Endothelial cell of umbilical vein (primary cell): ENCODE measurements around the gene CLCA4. TPM values are rescaled to one million over a fixed set of nuclear protein-coding genes. Genes with fewer than 3 reads are reported as not detected.
"Not testable (repeated sequence)": the region's sequence is repeated elsewhere in the genome, so short reads cannot be mapped to it uniquely, and the experiment has no call there.

Experiments
- BruUV-seq: library from RNA; stranded (reverse); fragments of 400-500 nt; replicated peaks from 2 replicates; lab custom pipeline; 2021; lab: Mats Ljungman, UMichigan
- CTCF ChIA-PET: fragments of 300-600, 350-600 bp; sonication (Branson Sonifier 250); formaldehyde crosslinking; loops from one replicate; lab custom pipeline; 2021; ENCODE audit warnings: antibody characterized with exemption, inconsistent platforms; lab: Charles Lee
- POLR2A ChIA-PET: fragments of 300-600, 350-600 bp; sonication (Branson Sonifier 250); formaldehyde crosslinking; loops from one replicate; lab custom pipeline; 2021; ENCODE audit warnings: antibody characterized with exemption, inconsistent platforms; lab: Charles Lee
- DNase-seq: peaks from one replicate; pipeline ENCODE4 v3.0.0-alpha.2; 2011; ENCODE audit warnings: low read depth, low spot score
- FAIRE-seq: peaks from 2 replicates; lab custom pipeline; 2011; peaks lifted over from hg19 to GRCh38; lab: Jason Lieb, UNC
- H2AFZ ChIP-seq: 2 replicates; pipeline ENCODE4 v1.6.0; 2012; ENCODE audit warnings: low read depth, low read length, control low read depth, inconsistent platforms
- H3K27ac ChIP-seq: 2 replicates; pipeline ENCODE4 v1.5.1; 2011; ENCODE audit warnings: low read depth, mild to moderate bottlenecking, control low read depth, low read length, moderate library complexity; ENCODE audit not compliant: insufficient read depth
- H3K27me3 ChIP-seq, 2 experiments: 2 replicates each; pipeline versions ENCODE4 v1.6.0 to v1.6.1; 2011; ENCODE audit warnings: low read length in 2 of 2, mixed read lengths in 1 of 2; ENCODE audit not compliant: control insufficient read depth in 2 of 2, insufficient read depth in 2 of 2
- H3K36me3 ChIP-seq, 2 experiments: 2 replicates in 1 of 2; 3 replicates in 1 of 2; pipeline ENCODE4 v1.5.1; 2011; ENCODE audit warnings: low read length in 2 of 2, mild to moderate bottlenecking in 1 of 2, moderate library complexity in 1 of 2; ENCODE audit not compliant: control insufficient read depth in 2 of 2, insufficient read depth in 2 of 2; ENCODE audit errors: extremely low read depth in 1 of 2
- H3K4me1 ChIP-seq: 3 replicates; pipeline ENCODE4 v1.5.1; 2011; ENCODE audit warnings: mild to moderate bottlenecking, low read length; ENCODE audit not compliant: control insufficient read depth, insufficient read depth; ENCODE audit errors: extremely low read depth
- H3K4me2 ChIP-seq: 2 replicates; pipeline ENCODE4 v1.6.1; 2011; ENCODE audit warnings: low read length, control low read depth, mixed read lengths; ENCODE audit not compliant: insufficient read depth
- H3K4me3 ChIP-seq, 3 experiments: fragments of 200-600 bp in 1 of 3; sonication (generic), shearing (Covaris generic) in 1 of 3; replicated peaks in 1 of 3; 2 replicates each; pipeline ENCODE4 v1.5.1; 2011 to 2016; ENCODE audit warnings: control low read depth in 3 of 3, low read length in 3 of 3, mild to moderate bottlenecking in 2 of 3, inconsistent platforms in 1 of 3, low read depth in 1 of 3, moderate library complexity in 1 of 3; ENCODE audit not compliant: insufficient read depth in 1 of 3
- H3K79me2 ChIP-seq: 2 replicates; pipeline ENCODE4 v1.6.0; 2012; ENCODE audit warnings: low read length, inconsistent platforms; ENCODE audit not compliant: control insufficient read depth, insufficient read depth
- H3K9ac ChIP-seq: replicated peaks from 2 replicates; pipeline ENCODE3; 2011; ENCODE audit warnings: low read length, control low read depth; ENCODE audit not compliant: insufficient read depth; ENCODE audit errors: extremely low read depth
- H3K9me1 ChIP-seq: replicated peaks from 3 replicates; pipeline ENCODE4 v1.6.0; 2011; ENCODE audit warnings: mild to moderate bottlenecking, low read length; ENCODE audit not compliant: control insufficient read depth, insufficient read depth; ENCODE audit errors: extremely low read depth
- H3K9me3 ChIP-seq: replicated peaks from 2 replicates; pipeline ENCODE4 v1.5.1; 2012; ENCODE audit warnings: low read length, inconsistent platforms; ENCODE audit not compliant: control insufficient read depth, insufficient read depth
- H4K20me1 ChIP-seq: replicated peaks from 2 replicates; pipeline ENCODE3; 2011; ENCODE audit warnings: mild to moderate bottlenecking, low read length; ENCODE audit not compliant: control insufficient read depth, insufficient read depth; ENCODE audit errors: extremely low read depth
- CTCF ChIP-seq, 2 donors: IDR thresholded peaks; 1 replicate in 1 of 2; 2 replicates in 1 of 2; pipeline ENCODE4 v1.5.1; 2011; ENCODE audit warnings: low read length in 2 of 2, mild to moderate bottlenecking in 2 of 2, moderate library complexity in 2 of 2, control low read depth in 1 of 2, inconsistent platforms in 1 of 2, low read depth in 1 of 2; ENCODE audit not compliant: insufficient read depth in 1 of 2; ENCODE audit errors: extremely low read depth in 1 of 2
- GATA2 ChIP-seq: IDR thresholded peaks from 2 replicates; pipeline ENCODE4 v1.7.0; 2011; ENCODE audit warnings: low read depth, mild to moderate bottlenecking, moderate library complexity, mixed read lengths, low read length; ENCODE audit not compliant: insufficient read length, insufficient read depth
- MYC ChIP-seq: IDR thresholded peaks from one replicate; pipeline ENCODE4 v1.6.1; 2011; ENCODE audit warnings: mild to moderate bottlenecking, low read depth, low read length
- POLR2A ChIP-seq: IDR thresholded peaks from 2 replicates; pipeline ENCODE4 v1.6.1; 2012; ENCODE audit warnings: low read depth, mild to moderate bottlenecking, control low read depth, low read length
- dilution Hi-C: fragments of 300-500 bp; cut with MboI; formaldehyde crosslinking; loops from one replicate; pipeline ENCODE4 v1.15.0; 2019; ENCODE audit warnings: low sequenced_read_pairs; ENCODE audit not compliant: extremely low pct_ligation_motif_present
- intact Hi-C: fragments of 100-400 bp; cut with micrococcal nuclease; formaldehyde crosslinking; loops from one replicate; pipeline ENCODE4 v1.10.0; 2022
- polyA plus RNA-seq, 4 experiments: library from polyadenylated mRNA; depleted of rRNA in 3 of 4; stranded (reverse) in 3 of 4; unstranded in 1 of 4; fragments of >200 nt; gene quantifications; 2 replicates each; pipeline versions ENCODE4 v1.2.1 to v1.2.3, GENCODE V29; 2011 to 2012; ENCODE audit warnings: missing spikeins in 1 of 4
- total RNA-seq: library from RNA; stranded (reverse); gene quantifications from 2 replicates; pipeline ENCODE4 v1.2.3, GENCODE V29; 2021

CLCA4 gene
- total and polyA plus RNA-seq, 2 donors (not counting 3 experiments of a cell fraction or from before 2014, with no cell fraction given): not detected

GRCh38 chr1:86596224-86596623 is 49.3 kb downstream of the CLCA4 start:
- H3K9ac ChIP-seq: no peak overlapping the region
- no peaks in the 10 kb centered on the region for H3K79me2 ChIP-seq
- H3K27me3 ChIP-seq: peaks cover 0 to 6% of the 10 kb centered on the region in 2 experiments
- no peaks in the 10 kb centered on the region for H3K36me3 ChIP-seq
- no peaks in the 10 kb centered on the region for H3K9me3 ChIP-seq
- dilution Hi-C loops (no loop called here), intact Hi-C loops (no loop called here)
- H3K9me1 ChIP-seq: no peaks in the 10 kb centered on the region
- no peak overlapping the region for H3K27ac ChIP-seq
- no peak for FAIRE-seq
- TF ChIP-seq GATA2: no peak
- no peak for TF ChIP-seq CTCF (IDR thresholded peaks at IDR 0.05; ENCODE audit: extremely low read depth in 1 of 2, insufficient read depth in 1 of 2, low read depth in 1 of 2, low read length in 2 of 2)
- no peak for TF ChIP-seq MYC
- no peak for DNase-seq
- no peaks in the 10 kb centered on the region for H3K4me1 ChIP-seq
- H2AFZ ChIP-seq: no peak overlapping the region
- POLR2A ChIA-PET: no interaction called here
- no peak overlapping the region for H3K4me2 ChIP-seq
- CTCF ChIA-PET: no interaction called here
- H3K4me3 ChIP-seq: no peak overlapping the region
- no TSS peak for BruUV-seq
- H4K20me1 ChIP-seq: no peaks in the 10 kb centered on the region

GRCh38 chr1:86596741-86597290 is 49.9 kb downstream of the CLCA4 start:
- Histone ChIP-seq H3K36me3 (no peaks in the 10 kb centered on the region), H2AFZ (no peak overlapping the region), H3K27ac (no peak overlapping the region), H3K4me1 (no peaks in the 10 kb centered on the region), H3K9me3 (no peaks in the 10 kb centered on the region), H3K79me2 (no peaks in the 10 kb centered on the region), H3K27me3 (peaks cover 0 to 6% of the 10 kb centered on the region in 2 experiments), H3K4me3 (no peak overlapping the region), H3K9me1 (no peaks in the 10 kb centered on the region), H3K4me2 (no peak overlapping the region), H3K9ac (no peak overlapping the region), H4K20me1 (no peaks in the 10 kb centered on the region)
- TF ChIP-seq GATA2: no peak
- no peak for TF ChIP-seq POLR2A
- TF ChIP-seq CTCF (IDR thresholded peaks at IDR 0.05; ENCODE audit: extremely low read depth in 1 of 2, insufficient read depth in 1 of 2, low read depth in 1 of 2, low read length in 2 of 2): no peak
- BruUV-seq: no TSS peak
- dilution Hi-C loops (no loop called here), intact Hi-C loops (no loop called here)
- FAIRE-seq (no peak), DNase-seq (no peak)
- ChIA-PET POLR2A (no interaction called here), CTCF (no interaction called here)

GRCh38 chr1:86606080-86606479 is 59.2 kb downstream of the CLCA4 start:
- FAIRE-seq, CTCF ChIA-PET, dilution Hi-C loops, H3K9me3 ChIP-seq, H3K4me1 ChIP-seq, H3K27ac ChIP-seq, H4K20me1 ChIP-seq, DNase-seq, H3K9me1 ChIP-seq, H2AFZ ChIP-seq, POLR2A ChIA-PET, H3K36me3 ChIP-seq, H3K9ac ChIP-seq, H3K4me2 ChIP-seq, H3K4me3 ChIP-seq, H3K79me2 ChIP-seq, intact Hi-C loops, BruUV-seq, H3K27me3 ChIP-seq: not testable (repeated sequence)
